ENCODE results near the gene SERPINB1. TPM values are rescaled to one million over a fixed set of nuclear protein-coding genes. Genes with fewer than 3 reads are reported as not detected.

The SERPINB1 gene
- total and polyA plus RNA-seq, 9 of the 15 experiments (the other 6 are each of a cell fraction or from before 2014, with no cell fraction given) = 33.9 to 108 (median 63.8) TPM

GRCh38 chr6:2877960-2878359, 36.3 kb upstream of the SERPINB1 start (continued):
- TF ChIP-seq PREB (CRISPR knock-in tag; IDR thresholded peaks at IDR 0.05) (no peak), GATAD2A (IDR thresholded peaks at IDR 0.05) (no peak), SIN3B (IDR thresholded peaks at IDR 0.05; ENCODE audit: low read depth) (no peak), MBD2 (IDR thresholded peaks at IDR 0.05; ENCODE audit: borderline replicate concordance, low read depth) (no peak), SLC30A9 (CRISPR knock-in tag; IDR thresholded peaks at IDR 0.05) (no peak), ZNF561 (CRISPR knock-in tag; conservative IDR thresholded peaks at IDR 0.05) (no peak), ZSCAN32 (CRISPR knock-in tag; IDR thresholded peaks at IDR 0.05) (no peak), REST (IDR thresholded peaks at IDR 0.05; ENCODE audit: borderline replicate concordance) (no peak), REST (CRISPR knock-in tag; IDR thresholded peaks at IDR 0.05; ENCODE audit: low read depth) (no peak), CTCFL (IDR thresholded peaks at IDR 0.05; ENCODE audit: borderline replicate concordance, insufficient read depth, low read depth, low read length, poor library complexity, severe bottlenecking) (no peak), SP1 (CRISPR knock-in tag; IDR thresholded peaks at IDR 0.05) (no peak), HDAC2 (IDR thresholded peaks at IDR 0.05) (no peak)
